ENCODE measurements around the gene RGS6.

GRCh38 chr14:72554401-72554800 is 622.2 kb downstream of the RGS6 start:
- TF ChIP-seq CTCF (IDR thresholded peaks at IDR 0.05; ENCODE audit: low read length): no peak
- no peak for TF ChIP-seq EZH2 (IDR thresholded peaks at IDR 0.05; ENCODE audit: borderline replicate concordance, low read length)

Measured in OCI-LY1 (cell line).